K562 (cell line): ENCODE data around the gene RNF121. TPM values are rescaled to one million over a fixed set of nuclear protein-coding genes. Genes with fewer than 3 reads are reported as not detected.

Experiments used
- ASH1L ChIP-seq: fragments of 450-650 bp; IDR thresholded peaks from 2 replicates; pipeline ENCODE4 v1.6.1; 2018; ENCODE audit warnings: borderline replicate concordance, mild to moderate bottlenecking, low read depth; ENCODE audit not compliant: partially characterized antibody
- CEBPB ChIP-seq: fragments of 450-650 bp; IDR thresholded peaks from 2 replicates; pipeline ENCODE4 v1.6.1; 2016; ENCODE audit warnings: missing genetic modification characterization, missing compliant biosample characterization
- CREB1 ChIP-seq, 2 experiments: sonication (generic) in 1 of 2; formaldehyde crosslinking in 1 of 2; IDR thresholded peaks; 2 replicates each; pipeline versions ENCODE4 v1.6.1 to v1.8.0; 2012 to 2022; ENCODE audit warnings: inconsistent platforms in 1 of 2, mild to moderate bottlenecking in 1 of 2, missing genetic modification reagents in 1 of 2, moderate library complexity in 1 of 2
- ELK1 ChIP-seq: sonication (generic); formaldehyde crosslinking; IDR thresholded peaks from 2 replicates; pipeline ENCODE4 v1.8.1; 2022; ENCODE audit warnings: missing genetic modification reagents
- FOXP4 ChIP-seq: sonication (generic); formaldehyde crosslinking; IDR thresholded peaks from 2 replicates; pipeline ENCODE4 v1.8.0; 2022; ENCODE audit warnings: mild to moderate bottlenecking, missing genetic modification reagents, borderline replicate concordance
- HOXB6 ChIP-seq: fragments of 250-450 bp; sonication (Bioruptor Pico); IDR thresholded peaks from 2 replicates; pipeline ENCODE4 v1.5.1; 2022; ENCODE audit warnings: mild to moderate bottlenecking, borderline replicate concordance
- MTA1 ChIP-seq: fragments of 450-650 bp; IDR thresholded peaks from 2 replicates; pipeline ENCODE4 v1.6.1; 2017; ENCODE audit warnings: borderline replicate concordance
- MTA2 ChIP-seq: fragments of 450-650 bp; IDR thresholded peaks from 2 replicates; pipeline ENCODE4 v1.6.1; 2016; ENCODE audit warnings: low read depth
- PHF20 ChIP-seq: fragments of 450-650 bp; IDR thresholded peaks from 2 replicates; pipeline ENCODE4 v1.6.1; 2018; ENCODE audit not compliant: partially characterized antibody
- PTRF ChIP-seq: fragments of 450-650 bp; IDR thresholded peaks from 2 replicates; pipeline ENCODE4 v1.6.1; 2016; ENCODE audit warnings: mild to moderate bottlenecking, missing genetic modification characterization, missing compliant biosample characterization
- RAD21 ChIP-seq, 2 experiments: fragments of 250-450 bp in 1 of 2; fragments of 450-650 bp in 1 of 2; sonication (Bioruptor Pico) in 1 of 2; formaldehyde crosslinking in 1 of 2; IDR thresholded peaks in 1 of 2; conservative IDR thresholded peaks in 1 of 2; 2 replicates each; pipeline versions ENCODE4 v1.4.0 to v1.8.0; 2020 to 2022; ENCODE audit warnings: mild to moderate bottlenecking in 2 of 2, moderate library complexity in 1 of 2
- RBBP5 ChIP-seq: fragments of 200-600 bp; sonication (generic); IDR thresholded peaks from 2 replicates; pipeline ENCODE4 v1.6.1; 2012; ENCODE audit warnings: borderline replicate concordance, mild to moderate bottlenecking, low read length, control low read depth, inconsistent platforms; ENCODE audit not compliant: insufficient read depth, poor library complexity, severe bottlenecking
- RCOR1 ChIP-seq, 2 experiments: IDR thresholded peaks; 2 replicates each; pipeline ENCODE4 v1.6.1; 2012; ENCODE audit warnings: low read depth in 2 of 2, low read length in 2 of 2, borderline replicate concordance in 1 of 2, improper control_type of control experiment in 1 of 2
- SRSF1 ChIP-seq: fragments of 200-400 bp; formaldehyde crosslinking; IDR thresholded peaks from 2 replicates; pipeline ENCODE4 v1.6.1; 2017; ENCODE audit warnings: mild to moderate bottlenecking, low read depth, low read length, moderate library complexity
- TEAD1 ChIP-seq, 2 experiments: fragments of 450-650 bp in 1 of 2; sonication (generic) in 1 of 2; formaldehyde crosslinking; IDR thresholded peaks; 2 replicates each; pipeline versions ENCODE4 v1.4.0 to v1.8.0; 2020 to 2022; ENCODE audit warnings: mild to moderate bottlenecking in 2 of 2, missing genetic modification reagents in 1 of 2
- ZBTB5 ChIP-seq: fragments of 450-650 bp; IDR thresholded peaks from 2 replicates; pipeline ENCODE4 v1.6.1; 2017; ENCODE audit warnings: antibody characterized with exemption
- ZKSCAN1 ChIP-seq: fragments of 150-350 bp; IDR thresholded peaks from 2 replicates; pipeline ENCODE4 v1.6.1; 2016; ENCODE audit warnings: low read depth, low read length
- ZNF224 ChIP-seq: sonication (generic); formaldehyde crosslinking; IDR thresholded peaks from 2 replicates; pipeline ENCODE4 v1.8.0; 2022; ENCODE audit warnings: mild to moderate bottlenecking, missing genetic modification reagents
- ZNF316 ChIP-seq: fragments of 450-650 bp; IDR thresholded peaks from 2 replicates; pipeline ENCODE4 v1.6.1; 2016
- ZNF41 ChIP-seq: fragments of 250-450 bp; sonication (Bioruptor Pico); conservative IDR thresholded peaks from 2 replicates; pipeline ENCODE4 v1.4.0; 2020; ENCODE audit warnings: mild to moderate bottlenecking
- ZNF561 ChIP-seq: fragments of 450-650 bp; formaldehyde crosslinking; conservative IDR thresholded peaks from 2 replicates; pipeline ENCODE4 v1.4.0; 2020; ENCODE audit warnings: mild to moderate bottlenecking, moderate library complexity
- ZNF699 ChIP-seq: fragments of 250-450 bp; sonication (Bioruptor Pico); IDR thresholded peaks from 2 replicates; pipeline ENCODE4 v1.8.0; 2021; ENCODE audit warnings: mild to moderate bottlenecking, moderate library complexity; ENCODE audit not compliant: insufficient replicate concordance
- polyA plus RNA-seq, 8 experiments: library from polyadenylated mRNA; depleted of rRNA in 4 of 8; stranded (reverse) in 5 of 8; unstranded in 3 of 8; fragments of >200 nt; fragmentation: Nextera tagmentation in 2 of 8; fragmentation: Illumina TruSeq in 1 of 8; extraction: Ambion mirVana in 2 of 8; extraction: Trizol in 1 of 8; gene quantifications; 2 replicates each; pipeline versions ENCODE4 v1.2.1 to v1.2.3, GENCODE V29; 2011 to 2014; ENCODE audit warnings: inconsistent platforms in 1 of 8, missing spikeins in 1 of 8
- total RNA-seq, 7 experiments: library from RNA; depleted of rRNA in 6 of 7; stranded (reverse); fragments of >200 nt in 6 of 7; fragmentation: Illumina TruSeq in 2 of 7; extraction: Trizol in 2 of 7; gene quantifications; 2 replicates each; pipeline versions ENCODE4 v1.2.1 to v1.2.3, GENCODE V29; 2011 to 2021; ENCODE audit warnings: low replicate concordance in 1 of 7

RNF121 gene
- total and polyA plus RNA-seq, 9 of the 15 experiments (the other 6 are each of a cell fraction or from before 2014, with no cell fraction given), result 8.0 to 63.4 (median 20.5) TPM

- no peak for TF ChIP-seq ZBTB5
- no peak for TF ChIP-seq MTA1
- TF ChIP-seq ZNF316, result peak; percentile 19; the same call in 1 of the 2 replicates
- no peak for TF ChIP-seq RAD21 (CRISPR knock-in tag; conservative IDR thresholded peaks at IDR 0.05 in 1 of 2, IDR thresholded peaks at IDR 0.05 in 1 of 2)
- TF ChIP-seq ZNF41 (CRISPR knock-in tag), result no peak
- no peak for TF ChIP-seq CREB1 (IDR thresholded peaks at IDR 0.05)
- no peak for TF ChIP-seq CREB1 (CRISPR knock-in tag; IDR thresholded peaks at IDR 0.05)
- peak; percentile 97 for TF ChIP-seq MTA2
- peak; percentile 86 for TF ChIP-seq PHF20
- TF ChIP-seq ZNF561 (CRISPR knock-in tag), result no peak
- 0 out of 2 replicates have a peak, but pooled peaks have one; percentile 10 for TF ChIP-seq ZKSCAN1
- no peak for TF ChIP-seq CEBPB
- TF ChIP-seq PTRF (tag), result no peak
- no peak for TF ChIP-seq ZNF699 (CRISPR knock-in tag)
- TF ChIP-seq RCOR1 (IDR thresholded peaks at IDR 0.05; ENCODE audit: borderline replicate concordance in 1 of 2, low read depth in 2 of 2, low read length in 2 of 2), result no peak; a peak in 1 of 4 replicates
- TF ChIP-seq TEAD1 (CRISPR knock-in tag; IDR thresholded peaks at IDR 0.05), result peak; percentile 33 to 78; a peak in 3 of 4 replicates
- TF ChIP-seq RBBP5, result peak; percentile 86
- no peak for TF ChIP-seq SRSF1
- no peak for TF ChIP-seq HOXB6
- TF ChIP-seq FOXP4 (CRISPR knock-in tag), result 0 out of 2 replicates have a peak, but pooled peaks have one; percentile 27
- TF ChIP-seq ZNF224, result no peak
- TF ChIP-seq ASH1L, result peak; percentile 86
- TF ChIP-seq ELK1 (CRISPR knock-in tag), result no peak
These were observed 768 bp upstream of the RNF121 start, which contains the start of gene XNDC1N (continued) for GRCh38 chr11:71927820-71928736.
